ENCODE measurements around the gene LMLN. TPM values are rescaled to one million over a fixed set of nuclear protein-coding genes. Genes with fewer than 3 reads are reported as not detected.

LMLN gene
- total and polyA plus RNA-seq, 2 donors (not counting 1 experiment from before 2014, with no cell fraction given) = 6.6 to 7.1 TPM

DNA sequence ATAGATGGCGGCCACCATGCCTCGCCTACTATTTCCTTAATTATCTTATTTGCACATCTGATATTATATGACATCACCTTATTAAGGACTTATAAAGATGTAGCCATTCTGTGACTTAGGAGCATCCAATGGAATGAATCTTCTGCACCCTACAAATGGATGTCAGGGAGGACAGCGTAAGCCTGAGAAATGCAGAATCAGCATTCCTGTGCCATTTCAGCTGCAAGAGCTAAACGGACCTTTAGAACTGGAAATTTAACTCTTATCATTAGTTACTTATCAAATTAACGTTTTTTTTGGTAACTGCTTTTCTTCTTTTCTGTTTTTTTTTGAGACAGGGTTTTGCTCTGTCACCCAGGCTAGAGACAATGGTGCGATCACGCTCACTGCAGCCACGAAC, 65.6 kb downstream of the LMLN start:
- Histone ChIP-seq H3K4me3 (replicated peaks in 1 of 4; ENCODE audit: control extremely low read depth in 1 of 4, insufficient read depth in 1 of 4, low read depth in 3 of 4, low read length in 4 of 4) (no peak overlapping the region), H3K79me2 (ENCODE audit: control insufficient read depth, insufficient read depth, low read length) (no peaks in the 10 kb centered on the region), H2AFZ (ENCODE audit: low read length) (no peak overlapping the region), H3K9ac (ENCODE audit: insufficient read depth, low read length) (no peak overlapping the region), H3K9me3 (ENCODE audit: control insufficient read depth, insufficient read depth, low read depth, low read length) (no peaks in the 10 kb centered on the region), H3K27ac (ENCODE audit: insufficient read depth, low read length) (no peak overlapping the region), H3K27me3 (ENCODE audit: control insufficient read depth, insufficient read depth, low read length) (no peaks in the 10 kb centered on the region), H4K20me1 (ENCODE audit: control insufficient read depth, extremely low read depth, insufficient read depth, low read length) (no peaks in the 10 kb centered on the region), H3K4me1 (ENCODE audit: control insufficient read depth, extremely low read depth, insufficient read depth, low read length) (no peaks in the 10 kb centered on the region), H3K36me3 (ENCODE audit: control insufficient read depth, insufficient read depth, low read length) (peaks cover under 1% of the 10 kb centered on the region), H3K4me2 (ENCODE audit: extremely low read depth, insufficient read depth, low read length) (no peak overlapping the region)
- TF ChIP-seq, protein P1, sequence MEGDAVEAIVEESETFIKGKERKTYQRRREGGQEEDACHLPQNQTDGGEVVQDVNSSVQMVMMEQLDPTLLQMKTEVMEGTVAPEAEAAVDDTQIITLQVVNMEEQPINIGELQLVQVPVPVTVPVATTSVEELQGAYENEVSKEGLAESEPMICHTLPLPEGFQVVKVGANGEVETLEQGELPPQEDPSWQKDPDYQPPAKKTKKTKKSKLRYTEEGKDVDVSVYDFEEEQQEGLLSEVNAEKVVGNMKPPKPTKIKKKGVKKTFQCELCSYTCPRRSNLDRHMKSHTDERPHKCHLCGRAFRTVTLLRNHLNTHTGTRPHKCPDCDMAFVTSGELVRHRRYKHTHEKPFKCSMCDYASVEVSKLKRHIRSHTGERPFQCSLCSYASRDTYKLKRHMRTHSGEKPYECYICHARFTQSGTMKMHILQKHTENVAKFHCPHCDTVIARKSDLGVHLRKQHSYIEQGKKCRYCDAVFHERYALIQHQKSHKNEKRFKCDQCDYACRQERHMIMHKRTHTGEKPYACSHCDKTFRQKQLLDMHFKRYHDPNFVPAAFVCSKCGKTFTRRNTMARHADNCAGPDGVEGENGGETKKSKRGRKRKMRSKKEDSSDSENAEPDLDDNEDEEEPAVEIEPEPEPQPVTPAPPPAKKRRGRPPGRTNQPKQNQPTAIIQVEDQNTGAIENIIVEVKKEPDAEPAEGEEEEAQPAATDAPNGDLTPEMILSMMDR (conservative IDR thresholded peaks at IDR 0.05 in 1 of 2, IDR thresholded peaks at IDR 0.05 in 1 of 2; ENCODE audit: low read depth in 1 of 2, low read length in 2 of 2) = no peak
- no peak for TF ChIP-seq EZH2 (IDR thresholded peaks at IDR 0.05; ENCODE audit: low read length, missing control alignments)
- DNase-seq (ENCODE audit: low read depth in 2 of 2) = no peak

GRCh38 chr3:198026620-198027019, 66.6 kb downstream of the LMLN start:
- H2AFZ ChIP-seq (ENCODE audit: low read length) = no peak overlapping the region

GRCh38 chr3:198027045-198027798, 67.2 kb downstream of the LMLN start:
- no peak for TF ChIP-seq EZH2 (IDR thresholded peaks at IDR 0.05; ENCODE audit: low read length, missing control alignments)
- TF ChIP-seq, protein P1 (conservative IDR thresholded peaks at IDR 0.05 in 1 of 2, IDR thresholded peaks at IDR 0.05 in 1 of 2; ENCODE audit: low read depth in 1 of 2, low read length in 2 of 2) = no peak

More at GRCh38 chr3:198026620-198027019, 66.6 kb downstream of the LMLN start:
- no peak overlapping the region for H3K9ac ChIP-seq (ENCODE audit: insufficient read depth, low read length)
- no peaks in the 10 kb centered on the region for H4K20me1 ChIP-seq (ENCODE audit: control insufficient read depth, extremely low read depth, insufficient read depth, low read length)
- no peak overlapping the region for H3K4me3 ChIP-seq (replicated peaks in 1 of 4; ENCODE audit: control extremely low read depth in 1 of 4, insufficient read depth in 1 of 4, low read depth in 3 of 4, low read length in 4 of 4)
- H3K36me3 ChIP-seq (ENCODE audit: control insufficient read depth, insufficient read depth, low read length) = peaks cover 1% of the 10 kb centered on the region
- no peak overlapping the region for H3K4me2 ChIP-seq (ENCODE audit: extremely low read depth, insufficient read depth, low read length)
- DNase-seq (ENCODE audit: low read depth in 2 of 2) = no peak
- TF ChIP-seq, protein P1 (conservative IDR thresholded peaks at IDR 0.05 in 1 of 2, IDR thresholded peaks at IDR 0.05 in 1 of 2; ENCODE audit: low read depth in 1 of 2, low read length in 2 of 2) = no peak
- TF ChIP-seq EZH2 (IDR thresholded peaks at IDR 0.05; ENCODE audit: low read length, missing control alignments) = no peak
- no peaks in the 10 kb centered on the region for H3K79me2 ChIP-seq (ENCODE audit: control insufficient read depth, insufficient read depth, low read length)
- H3K27me3 ChIP-seq (ENCODE audit: control insufficient read depth, insufficient read depth, low read length) = no peaks in the 10 kb centered on the region
- no peaks in the 10 kb centered on the region for H3K4me1 ChIP-seq (ENCODE audit: control insufficient read depth, extremely low read depth, insufficient read depth, low read length)
- no peak overlapping the region for H3K27ac ChIP-seq (ENCODE audit: insufficient read depth, low read length)
- H3K9me3 ChIP-seq (ENCODE audit: control insufficient read depth, insufficient read depth, low read depth, low read length) = no peaks in the 10 kb centered on the region

More at GRCh38 chr3:198027045-198027798, 67.2 kb downstream of the LMLN start:
- Histone ChIP-seq H3K9me3 (ENCODE audit: control insufficient read depth, insufficient read depth, low read depth, low read length) (no peaks in the 10 kb centered on the region), H3K36me3 (ENCODE audit: control insufficient read depth, insufficient read depth, low read length) (peaks cover 1% of the 10 kb centered on the region), H3K27ac (ENCODE audit: insufficient read depth, low read length) (no peak overlapping the region), H3K4me2 (ENCODE audit: extremely low read depth, insufficient read depth, low read length) (no peak overlapping the region), H3K4me1 (ENCODE audit: control insufficient read depth, extremely low read depth, insufficient read depth, low read length) (no peaks in the 10 kb centered on the region), H4K20me1 (ENCODE audit: control insufficient read depth, extremely low read depth, insufficient read depth, low read length) (no peaks in the 10 kb centered on the region), H3K4me3 (replicated peaks in 1 of 4; ENCODE audit: control extremely low read depth in 1 of 4, insufficient read depth in 1 of 4, low read depth in 3 of 4, low read length in 4 of 4) (no peak overlapping the region), H3K9ac (ENCODE audit: insufficient read depth, low read length) (no peak overlapping the region), H3K27me3 (ENCODE audit: control insufficient read depth, insufficient read depth, low read length) (no peaks in the 10 kb centered on the region), H2AFZ (ENCODE audit: low read length) (no peak overlapping the region), H3K79me2 (ENCODE audit: control insufficient read depth, insufficient read depth, low read length) (no peaks in the 10 kb centered on the region)
- DNase-seq (ENCODE audit: low read depth in 2 of 2) = no peak

All from fibroblast of lung (primary cell).